IMR-90 (cell line): ENCODE results near the gene RBP4. TPM values are rescaled to one million over a fixed set of nuclear protein-coding genes. Genes with fewer than 3 reads are reported as not detected.

ENCODE experiments used
- ATAC-seq: fragments of 200-7000 bp; cut with Tn5 transposase; 2 replicates; pipeline ENCODE4 v1.9.1; 2020; ENCODE audit warnings: low read depth, mild to moderate bottlenecking, moderate library complexity
- BruUV-seq: library from RNA; stranded (reverse); fragments of 400-500 nt; replicated peaks from 2 replicates; lab custom pipeline; 2021; lab: Mats Ljungman, UMichigan
- CTCF ChIA-PET: fragments of 300-600 bp; formaldehyde crosslinking; extraction: SDS; loops from one replicate; lab custom pipeline; 2021; ENCODE audit warnings: antibody characterized with exemption; lab: Yijun Ruan, JAX
- POLR2A ChIA-PET: fragments of 300-600 bp; sonication (Branson Sonifier 250); formaldehyde crosslinking; loops from one replicate; lab custom pipeline; 2022; ENCODE audit warnings: antibody characterized with exemption; ENCODE audit not compliant: unreplicated experiment; lab: Charles Lee
- DNase-seq: peaks from one replicate; pipeline ENCODE4 v3.0.0; 2013
- H2AFZ ChIP-seq: replicated peaks from 2 replicates; pipeline ENCODE3; 2013; ENCODE audit warnings: low read length, mild to moderate bottlenecking; ENCODE audit not compliant: poor library complexity
- H2AK5ac ChIP-seq: 2 replicates; pipeline ENCODE4 v1.6.1; 2013; ENCODE audit warnings: low read depth, low read length, inconsistent platforms
- H2AK9ac ChIP-seq: replicated peaks from 2 replicates; pipeline ENCODE3; 2013; ENCODE audit warnings: mild to moderate bottlenecking, low read depth, low read length, moderate library complexity; ENCODE audit not compliant: poor library complexity
- H2BK120ac ChIP-seq: 2 replicates; pipeline ENCODE4 v1.6.1; 2013; ENCODE audit warnings: low read depth, low read length, inconsistent platforms
- H2BK15ac ChIP-seq: 3 replicates; pipeline ENCODE4 v1.6.1; 2013; ENCODE audit warnings: low read depth, low read length, inconsistent platforms
- H2BK20ac ChIP-seq: 2 replicates; pipeline ENCODE4 v1.6.1; 2013; ENCODE audit warnings: low read depth, mild to moderate bottlenecking, inconsistent platforms, low read length, moderate library complexity
- H2BK5ac ChIP-seq: 2 replicates; pipeline ENCODE4 v1.6.1; 2013; ENCODE audit warnings: mild to moderate bottlenecking, low read depth, low read length, inconsistent platforms; ENCODE audit not compliant: poor library complexity, severe bottlenecking
- H3K14ac ChIP-seq: replicated peaks from 2 replicates; pipeline ENCODE4 v1.6.1; 2013; ENCODE audit warnings: low read depth, low read length, inconsistent platforms
- H3K18ac ChIP-seq: 2 replicates; pipeline ENCODE4 v1.6.1; 2013; ENCODE audit warnings: low read depth, low read length, control low read depth
- H3K23ac ChIP-seq: 2 replicates; pipeline ENCODE4 v1.6.1; 2013; ENCODE audit warnings: low read depth, low read length, inconsistent platforms
- H3K27ac ChIP-seq: 2 replicates; pipeline ENCODE4 v1.5.1; 2013; ENCODE audit warnings: mild to moderate bottlenecking, control low read depth, low read length; ENCODE audit not compliant: insufficient read depth
- H3K27me3 ChIP-seq: 2 replicates; pipeline ENCODE4 v1.6.1; 2013; ENCODE audit warnings: low read length; ENCODE audit not compliant: control insufficient read depth, insufficient read depth
- H3K36me3 ChIP-seq: 2 replicates; pipeline ENCODE4 v1.6.1; 2013; ENCODE audit warnings: low read length, mixed read lengths; ENCODE audit not compliant: control insufficient read depth, insufficient read depth
- H3K4ac ChIP-seq: 2 replicates; pipeline ENCODE4 v1.6.1; 2013; ENCODE audit warnings: low read depth, low read length, inconsistent platforms
- H3K4me1 ChIP-seq: 2 replicates; pipeline ENCODE4 v1.6.1; 2013; ENCODE audit warnings: low read length, mixed read lengths; ENCODE audit not compliant: control insufficient read depth, insufficient read depth
- H3K4me2 ChIP-seq: 2 replicates; pipeline ENCODE4 v1.6.1; 2013; ENCODE audit warnings: low read depth, mild to moderate bottlenecking, control low read depth, low read length, moderate library complexity
- H3K4me3 ChIP-seq: 2 replicates; pipeline ENCODE4 v1.5.1; 2013; ENCODE audit warnings: low read depth, mild to moderate bottlenecking, control low read depth, low read length, moderate library complexity; ENCODE audit not compliant: insufficient read depth
- H3K56ac ChIP-seq: 2 replicates; pipeline ENCODE4 v1.6.1; 2013; ENCODE audit warnings: low read length, inconsistent platforms; ENCODE audit not compliant: insufficient read depth; ENCODE audit errors: extremely low read depth
- H3K79me1 ChIP-seq, 2 experiments: 2 replicates each; pipeline ENCODE4 v1.6.1; 2013; ENCODE audit warnings: low read length in 2 of 2, inconsistent platforms in 1 of 2, low read depth in 1 of 2
- H3K9ac ChIP-seq: 2 replicates; pipeline ENCODE4 v1.6.1; 2013; ENCODE audit warnings: low read depth, low read length, control low read depth
- H3K9me1 ChIP-seq: 2 replicates; pipeline ENCODE4 v1.6.1; 2013; ENCODE audit warnings: low read length, inconsistent platforms; ENCODE audit not compliant: insufficient read depth
- H3K9me3 ChIP-seq: 2 replicates; pipeline ENCODE4 v1.6.1; 2013; ENCODE audit warnings: low read length; ENCODE audit not compliant: control insufficient read depth, insufficient read depth
- H4K20me1 ChIP-seq: 2 replicates; pipeline ENCODE4 v1.6.1; 2013; ENCODE audit warnings: low read length, inconsistent platforms; ENCODE audit not compliant: insufficient read depth
- H4K5ac ChIP-seq: 2 replicates; pipeline ENCODE4 v1.6.1; 2013; ENCODE audit warnings: mild to moderate bottlenecking, low read depth, low read length, control low read depth
- H4K8ac ChIP-seq, 2 experiments: 2 replicates each; pipeline ENCODE4 v1.6.1; 2013; ENCODE audit warnings: low read depth in 2 of 2, low read length in 2 of 2, control low read depth in 1 of 2, inconsistent platforms in 1 of 2
- H4K91ac ChIP-seq: 2 replicates; pipeline ENCODE4 v1.6.1; 2013; ENCODE audit warnings: low read depth, low read length, inconsistent platforms; ENCODE audit not compliant: insufficient read depth
- BHLHE40 ChIP-seq: fragments of 150-350 bp; IDR thresholded peaks from 2 replicates; pipeline ENCODE4 v1.6.1; 2016; ENCODE audit warnings: mild to moderate bottlenecking, low read depth, low read length
- CTCF ChIP-seq: conservative IDR thresholded peaks from 2 replicates; pipeline ENCODE4 v1.5.1; 2012; ENCODE audit warnings: mild to moderate bottlenecking, low read depth, low read length, improper control_type of control experiment
- NFE2L2 ChIP-seq: fragments of 150-350 bp; IDR thresholded peaks from 2 replicates; pipeline ENCODE4 v1.6.1; 2016; ENCODE audit warnings: low read depth, mild to moderate bottlenecking, low read length
- RAD21 ChIP-seq: IDR thresholded peaks from 2 replicates; pipeline ENCODE4 v1.6.1; 2012; ENCODE audit warnings: low read length, improper control_type of control experiment
- RFX5 ChIP-seq: IDR thresholded peaks from 2 replicates; pipeline ENCODE4 v1.8.0; 2012; ENCODE audit warnings: low read depth, mild to moderate bottlenecking, low read length, moderate library complexity
- SMC3 ChIP-seq: fragments of 150-350 bp; IDR thresholded peaks from 2 replicates; pipeline ENCODE4 v1.6.1; 2016; ENCODE audit warnings: low read depth, mild to moderate bottlenecking, antibody characterized with exemption, low read length, moderate library complexity
- WGBS, 2 experiments: methylation state at CpG; one replicate each; pipeline versions ENCODE4 v1.1.5 to v1.1.7; 2013; ENCODE audit warnings: missing lambda C conversion rate in 2 of 2; ENCODE audit not compliant: insufficient read length in 1 of 2; ENCODE audit errors: extremely low coverage in 2 of 2; 5-methylcytosine and 5-hydroxymethylcytosine counted together
- dilution Hi-C: fragments of 300-500 bp; cut with HindIII; formaldehyde crosslinking; loops from one replicate; pipeline ENCODE4 v1.14.3; 2018; ENCODE audit warnings: low sequenced_read_pairs; ENCODE audit not compliant: unreplicated experiment
- in situ Hi-C: fragments of 300-500 bp; cut with MboI; formaldehyde crosslinking; loops from 3 replicates; pipeline ENCODE4 v1.14.3; 2019; ENCODE audit warnings: low sequenced_read_pairs, inconsistent platforms, mixed read lengths
- intact Hi-C: fragments of 100-400 bp; cut with micrococcal nuclease; formaldehyde crosslinking; loops from 2 replicates; pipeline ENCODE4 v1.10.0; 2022
- polyA plus RNA-seq, 3 experiments: library from polyadenylated mRNA; depleted of rRNA; stranded (reverse); fragments of >200 nt; gene quantifications; 2 replicates each; pipeline ENCODE4 v1.2.3, GENCODE V29; 2012; ENCODE audit warnings: low replicate concordance in 1 of 3
- total RNA-seq: library from RNA; depleted of rRNA; stranded (reverse); fragments of >200 nt; gene quantifications from 2 replicates; pipeline ENCODE4 v1.2.3, GENCODE V29; 2012

RBP4 gene
- total and polyA plus RNA-seq, 2 of the 4 experiments (the other 2 are of a cell fraction): not detected

GRCh38 chr10:93614101-93614825 is 13.2 kb upstream of the RBP4 start:
- H3K36me3 ChIP-seq: no peaks in the 10 kb centered on the region
- H2BK15ac ChIP-seq: no peak overlapping the region
- no peaks in the 10 kb centered on the region for H4K20me1 ChIP-seq
- no peak overlapping the region for H3K18ac ChIP-seq
- no peak overlapping the region for H2AK5ac ChIP-seq
- no peak overlapping the region for H3K14ac ChIP-seq
- CTCF ChIA-PET: no interaction called here
- intact Hi-C loops (no loop called here), dilution Hi-C loops (no loop called here), in situ Hi-C loops (no loop called here)
- H3K79me1 ChIP-seq: no peaks in the 10 kb centered on the region
- H2AK9ac ChIP-seq: no peak overlapping the region
- DNase-seq (no peak), ATAC-seq (no peak)
- no peaks in the 10 kb centered on the region for H3K9me3 ChIP-seq
- no peak overlapping the region for H4K8ac ChIP-seq
- WGBS, 2 experiments: no CpG with 5 or more reads among the region's 7 CpGs
- no peak overlapping the region for H2BK20ac ChIP-seq
- no peak overlapping the region for H3K23ac ChIP-seq
- no peak overlapping the region for H4K5ac ChIP-seq
- H4K91ac ChIP-seq: no peak overlapping the region
- H3K9me1 ChIP-seq: no peaks in the 10 kb centered on the region
- no peak overlapping the region for H3K4me3 ChIP-seq
- peaks cover 16% of the 10 kb centered on the region for H3K27me3 ChIP-seq
- H3K9ac ChIP-seq: no peak overlapping the region
- no peak overlapping the region for H2BK5ac ChIP-seq
- no peak overlapping the region for H3K56ac ChIP-seq
- BruUV-seq: no TSS peak
- no peak overlapping the region for H2AFZ ChIP-seq
- POLR2A ChIA-PET: no interaction called here
- TF ChIP-seq BHLHE40 (no peak), NFE2L2 (no peak), RAD21 (no peak), RFX5 (no peak), SMC3 (no peak), CTCF (no peak)
- H3K27ac ChIP-seq: no peak overlapping the region
- no peak overlapping the region for H3K4me2 ChIP-seq
- no peaks in the 10 kb centered on the region for H3K4me1 ChIP-seq
- no peak overlapping the region for H2BK120ac ChIP-seq
- H3K4ac ChIP-seq: no peak overlapping the region
